WTC11 (cell line): ENCODE results near the gene PTGIS.

Source experiments
- ATF3 ChIP-seq: sonication (generic); formaldehyde crosslinking; conservative IDR thresholded peaks from 2 replicates; pipeline ENCODE4 v1.8.1; 2022; ENCODE audit warnings: mild to moderate bottlenecking, missing genetic modification reagents
- CTCF ChIP-seq: fragments of 200-600 bp; IDR thresholded peaks from 2 replicates; pipeline ENCODE4 v1.8.0; 2022; ENCODE audit warnings: antibody characterized with exemption
- E2F1 ChIP-seq: sonication (generic); formaldehyde crosslinking; IDR thresholded peaks from 2 replicates; pipeline ENCODE4 v1.8.0; 2022; ENCODE audit warnings: mild to moderate bottlenecking, missing genetic modification reagents
- E2F4 ChIP-seq: sonication (generic); formaldehyde crosslinking; IDR thresholded peaks from 2 replicates; pipeline ENCODE4 v1.8.1; 2022; ENCODE audit warnings: low read depth, mild to moderate bottlenecking, moderate library complexity, missing genetic modification reagents, borderline replicate concordance
- NFYB ChIP-seq: sonication (generic); formaldehyde crosslinking; conservative IDR thresholded peaks from 2 replicates; pipeline ENCODE4 v1.8.0; 2022; ENCODE audit warnings: low read depth, missing genetic modification reagents
- ZNF512 ChIP-seq: sonication (generic); formaldehyde crosslinking; IDR thresholded peaks from 2 replicates; pipeline ENCODE4 v1.8.1; 2022; ENCODE audit warnings: missing genetic modification reagents, borderline replicate concordance

- TF ChIP-seq ZNF512 (CRISPR knock-in tag) (no peak), CTCF (no peak), E2F1 (CRISPR knock-in tag) (no peak), ATF3 (CRISPR knock-in tag) (no peak), E2F4 (CRISPR knock-in tag) (no peak), NFYB (CRISPR knock-in tag) (no peak)
Measured at GRCh38 chr20:49580813-49581174, 12.9 kb upstream of the PTGIS start.
